GM13976 (cell line): ENCODE measurements around the gene ATXN1.

Experiments
- DNase-seq: peaks from one replicate; pipeline ENCODE4 v3.0.0; 2012; ENCODE audit warnings: low spot score
- in situ Hi-C: fragments of 300-500 bp; cut with MboI; formaldehyde crosslinking; loops from one replicate; pipeline ENCODE4 v1.12.0; 2022; ENCODE audit warnings: low sequenced_read_pairs, mixed read lengths, inconsistent platforms; ENCODE audit not compliant: unreplicated experiment
- TF ChIP-seq, protein P1 (sequence below): IDR thresholded peaks from 2 replicates; pipeline ENCODE4 v1.5.1; 2012; ENCODE audit warnings: borderline replicate concordance, mild to moderate bottlenecking; ENCODE audit not compliant: insufficient read depth; ENCODE audit errors: extremely low read depth, missing control alignments, control extremely low read depth

The ATXN1 gene

DNA sequence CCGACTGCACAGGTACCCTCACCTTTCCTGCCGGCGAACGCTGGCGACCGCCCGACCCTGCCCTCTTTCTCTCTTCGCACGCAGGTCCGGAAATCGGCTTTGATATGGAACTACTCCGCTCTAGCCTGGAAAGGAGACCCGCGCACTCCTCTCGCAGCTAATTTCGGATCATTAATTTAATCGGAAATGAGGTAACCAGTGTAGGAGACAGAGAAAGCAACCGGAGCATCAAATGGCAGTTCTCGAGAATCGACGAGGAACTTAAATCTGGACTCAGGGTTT is 949 bp upstream of the ATXN1 start:
- in situ Hi-C loops: loop anchor here (25.0 kb wide), 1 partner anchor 250 kb away; no protein-coding TSS in a partner anchor
- TF ChIP-seq, protein P1, sequence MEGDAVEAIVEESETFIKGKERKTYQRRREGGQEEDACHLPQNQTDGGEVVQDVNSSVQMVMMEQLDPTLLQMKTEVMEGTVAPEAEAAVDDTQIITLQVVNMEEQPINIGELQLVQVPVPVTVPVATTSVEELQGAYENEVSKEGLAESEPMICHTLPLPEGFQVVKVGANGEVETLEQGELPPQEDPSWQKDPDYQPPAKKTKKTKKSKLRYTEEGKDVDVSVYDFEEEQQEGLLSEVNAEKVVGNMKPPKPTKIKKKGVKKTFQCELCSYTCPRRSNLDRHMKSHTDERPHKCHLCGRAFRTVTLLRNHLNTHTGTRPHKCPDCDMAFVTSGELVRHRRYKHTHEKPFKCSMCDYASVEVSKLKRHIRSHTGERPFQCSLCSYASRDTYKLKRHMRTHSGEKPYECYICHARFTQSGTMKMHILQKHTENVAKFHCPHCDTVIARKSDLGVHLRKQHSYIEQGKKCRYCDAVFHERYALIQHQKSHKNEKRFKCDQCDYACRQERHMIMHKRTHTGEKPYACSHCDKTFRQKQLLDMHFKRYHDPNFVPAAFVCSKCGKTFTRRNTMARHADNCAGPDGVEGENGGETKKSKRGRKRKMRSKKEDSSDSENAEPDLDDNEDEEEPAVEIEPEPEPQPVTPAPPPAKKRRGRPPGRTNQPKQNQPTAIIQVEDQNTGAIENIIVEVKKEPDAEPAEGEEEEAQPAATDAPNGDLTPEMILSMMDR: no peak
- peak; percentile 58 for DNase-seq

DNA sequence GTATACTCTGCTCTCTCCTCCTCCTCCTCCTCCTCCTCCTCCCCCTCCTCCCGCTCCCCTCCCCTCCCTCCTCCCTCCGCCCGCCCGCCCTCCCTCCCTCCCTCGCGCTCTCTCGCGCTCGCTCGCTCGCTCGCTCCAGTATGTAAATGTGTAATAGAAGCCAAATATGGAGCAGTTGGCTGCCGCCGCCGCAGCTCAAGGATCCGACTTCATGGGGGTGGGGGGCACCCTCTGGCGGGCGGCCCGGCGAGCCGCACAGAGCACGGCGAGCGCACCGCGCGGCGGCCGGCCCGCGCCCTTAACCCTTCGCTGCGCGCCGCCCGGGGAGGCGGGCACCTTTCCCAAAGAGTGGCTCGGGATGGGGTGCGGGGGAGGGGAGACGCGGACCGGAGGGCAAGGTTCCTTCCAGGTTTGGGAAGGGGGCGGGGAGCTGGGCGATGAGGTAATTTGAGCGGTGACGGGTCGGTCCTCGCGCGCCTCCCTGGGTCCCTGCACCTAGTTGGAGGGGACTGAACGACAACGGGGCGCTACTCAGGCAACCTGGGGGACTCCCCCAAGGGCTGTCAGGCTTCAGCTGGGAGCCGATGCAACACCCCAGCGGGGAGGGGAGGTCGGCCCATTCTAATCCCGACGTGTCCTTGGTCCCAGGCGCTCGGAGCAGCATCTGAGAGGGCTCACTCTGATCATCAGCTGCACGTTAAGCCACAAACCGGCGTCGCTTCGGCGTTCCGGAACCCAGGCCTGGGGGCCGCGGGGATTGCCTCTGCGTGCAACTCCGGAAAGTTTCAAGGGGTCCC is 409 bp upstream of the ATXN1 start:
- TF ChIP-seq, protein P1: peak; percentile 59
- in situ Hi-C loops: loop anchor here (25.0 kb wide), 1 partner anchor 249 kb away; no protein-coding TSS in a partner anchor
- DNase-seq: peak; percentile 85

DNA sequence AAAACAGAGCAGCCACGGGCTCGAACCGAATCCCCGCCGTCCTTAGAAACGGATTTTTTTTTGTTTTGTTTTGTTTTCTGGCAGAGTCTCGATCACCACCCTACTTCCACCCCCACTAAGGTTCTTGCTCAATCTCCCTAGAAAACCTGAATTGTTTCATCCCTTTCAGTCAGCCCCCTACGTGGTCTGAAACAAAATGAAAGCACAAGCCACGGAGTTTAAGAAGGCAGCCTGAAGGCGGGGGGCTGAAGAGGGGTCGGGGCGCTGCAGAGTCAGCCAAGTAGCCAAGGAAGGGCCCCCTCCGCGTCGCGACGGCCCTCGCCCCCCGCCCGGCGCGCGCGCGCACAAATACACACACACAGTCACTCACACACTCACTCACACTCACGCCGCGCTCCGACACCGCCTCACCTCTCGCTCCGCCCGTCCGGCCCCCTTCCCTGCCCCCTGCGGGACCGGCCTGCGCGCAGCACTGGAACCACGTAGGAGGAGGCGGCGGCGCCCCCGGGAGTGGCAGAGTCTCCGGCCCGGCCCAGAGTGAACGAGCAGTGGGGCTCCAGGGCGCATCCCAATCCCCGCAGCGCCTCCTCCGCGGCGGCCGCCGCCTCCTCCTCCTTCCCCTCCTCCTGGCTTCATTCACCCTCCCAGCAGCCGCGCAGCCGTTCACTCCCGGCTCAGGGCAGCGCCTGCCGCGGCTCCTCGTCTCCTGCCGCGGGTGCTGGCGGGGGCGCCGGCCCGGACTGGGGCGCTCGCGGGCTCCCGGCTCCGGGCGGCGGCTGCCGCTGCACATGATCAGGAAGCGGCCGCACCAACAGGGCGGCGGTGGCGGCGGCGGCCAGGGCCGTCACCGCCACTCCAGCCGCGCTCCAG is 1.4 kb downstream of the ATXN1 start:
- TF ChIP-seq, protein P1: no peak
- in situ Hi-C loops: loop anchor here (25.0 kb wide), 1 partner anchor 248 kb away; no protein-coding TSS in a partner anchor
- peak; percentile 72 for DNase-seq

DNA sequence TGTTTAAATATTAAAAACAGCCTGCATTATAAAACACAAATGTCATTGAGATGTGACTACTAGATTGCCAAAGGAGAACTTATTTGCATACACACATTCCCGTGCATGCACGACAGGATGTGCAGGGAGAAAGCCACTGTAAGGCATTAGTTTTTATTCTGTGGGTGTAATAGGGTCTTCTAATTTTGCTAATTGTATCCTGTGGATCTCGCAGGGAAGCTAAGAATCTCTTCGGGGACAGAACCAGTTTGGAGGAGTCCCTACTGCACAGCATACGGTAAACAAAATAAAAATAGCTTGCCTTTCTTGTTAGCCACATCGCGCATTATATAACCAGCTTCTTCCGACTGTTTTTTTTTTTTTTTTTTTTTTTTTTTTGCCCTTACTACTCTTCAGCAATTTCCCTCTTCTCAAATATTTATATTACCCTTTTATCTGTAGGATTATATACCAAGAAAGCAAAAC is 2.0 kb downstream of the ATXN1 start:
- in situ Hi-C loops: loop anchor here (25.0 kb wide), 1 partner anchor 247 kb away; no protein-coding TSS in a partner anchor
- TF ChIP-seq, protein P1: no peak
- no peak for DNase-seq

DNA sequence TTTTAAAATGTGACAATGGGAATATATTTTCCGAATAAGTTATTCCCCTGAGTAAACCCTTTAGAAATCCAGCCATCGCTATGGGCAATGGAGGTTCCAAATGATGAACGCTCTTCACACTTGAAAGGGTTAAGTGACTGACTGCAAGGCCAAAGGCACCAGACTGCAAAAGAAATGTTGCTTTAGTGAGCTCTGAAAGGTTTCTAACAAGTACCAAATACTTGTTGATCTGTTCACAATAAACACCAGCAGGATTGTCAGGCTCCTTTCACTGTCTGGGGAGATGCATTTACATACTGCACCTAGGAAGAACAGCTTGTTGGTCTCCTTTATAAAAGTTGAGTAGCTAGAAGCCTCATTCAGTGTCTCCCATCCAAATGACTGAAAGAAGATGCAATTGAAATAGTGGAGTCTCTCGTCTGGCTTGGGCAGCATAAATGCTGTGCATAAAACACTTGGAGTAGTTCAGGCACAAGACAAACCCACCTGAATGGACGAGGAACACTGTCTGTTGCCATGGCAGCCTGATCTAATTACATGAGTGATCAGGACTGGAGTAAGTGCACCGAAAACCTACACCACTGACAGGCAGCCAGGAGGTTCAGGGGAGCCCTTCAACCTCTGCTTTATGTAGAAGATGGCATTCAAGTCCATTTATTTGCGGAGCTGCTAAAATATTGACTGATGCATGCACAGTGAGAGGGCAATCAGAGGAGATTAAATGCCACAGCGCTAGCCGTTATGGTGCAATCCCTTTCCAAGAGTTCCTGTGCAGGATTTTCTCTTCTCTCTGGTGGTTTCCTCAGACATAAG is 2.9 kb downstream of the ATXN1 start:
- DNase-seq: no peak
- in situ Hi-C loops: loop anchor here (25.0 kb wide), 1 partner anchor 246 kb away; no protein-coding TSS in a partner anchor
- TF ChIP-seq, protein P1: no peak

DNA sequence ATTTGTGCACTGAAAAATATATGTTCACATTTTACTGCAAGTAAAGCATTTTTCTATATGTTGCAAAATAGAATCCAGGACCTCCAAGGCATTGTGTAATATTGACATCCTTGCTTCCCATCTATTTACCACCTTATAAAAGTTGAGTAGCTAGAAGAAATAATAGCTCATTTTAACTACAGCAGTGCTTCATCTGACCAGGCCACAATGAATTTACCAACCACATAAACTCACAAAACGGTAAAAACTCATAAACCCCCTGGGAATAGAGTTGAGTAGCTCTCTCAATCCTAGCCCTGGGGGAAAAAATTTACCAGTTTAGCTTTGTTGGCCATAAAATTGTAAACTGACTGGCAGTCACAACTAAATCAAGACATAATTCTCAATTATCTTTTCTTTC is 3.9 kb downstream of the ATXN1 start:
- DNase-seq: no peak
- TF ChIP-seq, protein P1: no peak
- in situ Hi-C loops: loop anchor here (25.0 kb wide), 1 partner anchor 245 kb away; no protein-coding TSS in a partner anchor
